Brain microvascular endothelial cell (primary cell): Measurements from ENCODE around the gene ZNF804A.
"Not testable (repeated sequence)": the region's sequence is repeated elsewhere in the genome, so short reads cannot be mapped to it uniquely, and the experiment has no call there.

Source experiments
- DNase-seq: peaks from one replicate; pipeline ENCODE4 v3.0.0-alpha.2; 2020
- H3K27ac ChIP-seq: fragments of 250-450 bp; sonication (Bioruptor Pico); 2 replicates; pipeline ENCODE4 v1.5.1; 2020; ENCODE audit warnings: mild to moderate bottlenecking, moderate library complexity
- H3K27me3 ChIP-seq: fragments of 250-450 bp; sonication (Bioruptor Pico); replicated peaks from 2 replicates; pipeline ENCODE4 v1.5.1; 2020; ENCODE audit warnings: mild to moderate bottlenecking
- H3K36me3 ChIP-seq: fragments of 250-450 bp; sonication (Bioruptor Pico); replicated peaks from 2 replicates; pipeline ENCODE4 v1.5.1; 2020; ENCODE audit warnings: mild to moderate bottlenecking
- H3K4me3 ChIP-seq: 2 replicates; pipeline ENCODE4 v1.5.1; 2011; ENCODE audit warnings: low read depth, mild to moderate bottlenecking, control low read depth, low read length, moderate library complexity
- CTCF ChIP-seq: IDR thresholded peaks from 2 replicates; pipeline ENCODE4 v1.5.1; 2011; ENCODE audit warnings: low read depth, mild to moderate bottlenecking, moderate library complexity, low read length, control low read depth, inconsistent platforms; ENCODE audit errors: missing control alignments
- in situ Hi-C: cut with HindIII; loops from 2 replicates; pipeline ENCODE4 v1.10.0; 2017; ENCODE audit warnings: low sequenced_read_pairs, low pct_ligation_motif_present

ZNF804A gene

GRCh38 chr2:184860744-184861143 lies 262.4 kb downstream of the ZNF804A start:
- Histone ChIP-seq H3K27me3 (no peaks in the 10 kb centered on the region), H3K4me3 (no peak overlapping the region), H3K36me3 (no peaks in the 10 kb centered on the region), H3K27ac (no peak overlapping the region)
- DNase-seq = no peak
- TF ChIP-seq CTCF = no peak
- in situ Hi-C loops = no loop called here

- Histone ChIP-seq H3K27ac (no peak overlapping the region), H3K36me3 (no peaks in the 10 kb centered on the region), H3K4me3 (no peak overlapping the region), H3K27me3 (no peaks in the 10 kb centered on the region)
- no peak for TF ChIP-seq CTCF
- no peak for DNase-seq
- in situ Hi-C loops = no loop called here
These were observed 276.9 kb downstream of the ZNF804A start for GRCh38 chr2:184875212-184875611.

- no peak overlapping the region for H3K27ac ChIP-seq
- H3K4me3 ChIP-seq = no peak overlapping the region
- in situ Hi-C loops = no loop called here
- no peak for DNase-seq
- no peaks in the 10 kb centered on the region for H3K36me3 ChIP-seq
- no peaks in the 10 kb centered on the region for H3K27me3 ChIP-seq
- no peak for TF ChIP-seq CTCF
These were observed 277.6 kb downstream of the ZNF804A start for GRCh38 chr2:184875911-184876310.

GRCh38 chr2:184877909-184878308 lies 279.6 kb downstream of the ZNF804A start:
- H3K36me3 ChIP-seq = no peaks in the 10 kb centered on the region
- no peak overlapping the region for H3K4me3 ChIP-seq
- no peak for DNase-seq
- H3K27ac ChIP-seq = no peak overlapping the region
- TF ChIP-seq CTCF = no peak
- in situ Hi-C loops = no loop called here
- no peaks in the 10 kb centered on the region for H3K27me3 ChIP-seq

GRCh38 chr2:184879671-184880070 lies 281.3 kb downstream of the ZNF804A start:
- DNase-seq = no peak
- H3K4me3 ChIP-seq = no peak overlapping the region
- no peak overlapping the region for H3K27ac ChIP-seq
- no peaks in the 10 kb centered on the region for H3K27me3 ChIP-seq
- H3K36me3 ChIP-seq = no peaks in the 10 kb centered on the region
- in situ Hi-C loops = no loop called here
- no peak for TF ChIP-seq CTCF

GRCh38 chr2:184886585-184886984 lies 288.3 kb downstream of the ZNF804A start:
- not testable (repeated sequence) for DNase-seq, H3K36me3 ChIP-seq

More at GRCh38 chr2:184886585-184886984, 288.3 kb downstream of the ZNF804A start:
- H3K27ac ChIP-seq, H3K4me3 ChIP-seq, H3K27me3 ChIP-seq, in situ Hi-C loops: not testable (repeated sequence)
